MCF 10A (cell line): ENCODE data around the gene GALNT7. TPM values are rescaled to one million over a fixed set of nuclear protein-coding genes. Genes with fewer than 3 reads are reported as not detected.

Source experiments
- BruUV-seq: library from RNA; stranded (reverse); fragments of 400-500 nt; replicated peaks from 2 replicates; lab custom pipeline; 2021; lab: Mats Ljungman, UMichigan
- CTCF ChIA-PET: fragments of 300-600 bp; sonication (Branson Sonifier 250); formaldehyde crosslinking; extraction: SDS; loops from one replicate; lab custom pipeline; 2021; ENCODE audit warnings: antibody characterized with exemption, inconsistent platforms; lab: Yijun Ruan, JAX
- POLR2A ChIA-PET: fragments of 300-600, 350-650 bp; sonication (Branson Sonifier 250); formaldehyde crosslinking; extraction: SDS; loops from one replicate; lab custom pipeline; 2020; ENCODE audit warnings: antibody characterized with exemption, inconsistent platforms; lab: Yijun Ruan, JAX
- DNase-seq: peaks from one replicate; pipeline ENCODE4 v3.0.0-alpha.2; 2018; ENCODE audit not compliant: unreplicated experiment
- H3K27ac Mint-ChIP-seq: one replicate; pipeline ENCODE4 v1.8.0; 2022; ENCODE audit warnings: mild to moderate bottlenecking, low read depth, mixed read lengths; ENCODE audit not compliant: unreplicated experiment
- H3K27me3 Mint-ChIP-seq: one replicate; pipeline ENCODE4 v1.8.0; 2022; ENCODE audit warnings: mixed read lengths; ENCODE audit not compliant: insufficient read depth, unreplicated experiment
- H3K36me3 Mint-ChIP-seq: one replicate; pipeline ENCODE4 v1.8.0; 2022; ENCODE audit warnings: mild to moderate bottlenecking, moderate library complexity, mixed read lengths; ENCODE audit not compliant: insufficient read depth, unreplicated experiment
- H3K4me1 Mint-ChIP-seq: one replicate; pipeline ENCODE4 v1.8.0; 2022; ENCODE audit warnings: mixed read lengths; ENCODE audit not compliant: insufficient read depth, unreplicated experiment
- H3K4me3 Mint-ChIP-seq: one replicate; pipeline ENCODE4 v1.8.0; 2022; ENCODE audit warnings: mild to moderate bottlenecking, moderate library complexity, mixed read lengths; ENCODE audit not compliant: unreplicated experiment
- H3K9me3 Mint-ChIP-seq: one replicate; pipeline ENCODE4 v1.8.0; 2022; ENCODE audit warnings: mixed read lengths; ENCODE audit not compliant: unreplicated experiment
- CTCF ChIP-seq: fragments of 200-600 bp; IDR thresholded peaks from one replicate; pipeline ENCODE4 v1.8.0; 2022; ENCODE audit warnings: antibody characterized with exemption, mild to moderate bottlenecking; ENCODE audit not compliant: unreplicated experiment
- intact Hi-C: fragments of 100-400 bp; cut with micrococcal nuclease; formaldehyde crosslinking; loops from 2 replicates; pipeline ENCODE4 v1.14.1; 2022
- total RNA-seq: library from RNA; stranded (reverse); gene quantifications from 2 replicates; pipeline ENCODE4 v1.2.3, GENCODE V29; 2022

Gene GALNT7
- total RNA-seq, 1 experiment from 2014 or later = 13.7 TPM

GRCh38 chr4:173272314-173272713 is 103.7 kb downstream of the GALNT7 start:
- Mint-ChIP-seq H3K27me3 (no peaks in the 10 kb centered on the region), H3K9me3 (no peaks in the 10 kb centered on the region), H3K36me3 (no peaks in the 10 kb centered on the region), H3K4me1 (peaks cover 10% of the 10 kb centered on the region), H3K27ac (no peak overlapping the region), H3K4me3 (no peak overlapping the region)
- ChIA-PET POLR2A (no interaction called here), CTCF (no interaction called here)
- TF ChIP-seq CTCF = no peak
- no TSS peak for BruUV-seq
- DNase-seq = no peak
- intact Hi-C loops = no loop called here

- no peaks in the 10 kb centered on the region for H3K9me3 Mint-ChIP-seq
- no peak overlapping the region for H3K27ac Mint-ChIP-seq
- no TSS peak for BruUV-seq
- ChIA-PET POLR2A (no interaction called here), CTCF (no interaction called here)
- H3K4me1 Mint-ChIP-seq = peaks cover 10% of the 10 kb centered on the region
- no peaks in the 10 kb centered on the region for H3K36me3 Mint-ChIP-seq
- no peak overlapping the region for H3K4me3 Mint-ChIP-seq
- TF ChIP-seq CTCF = no peak
- DNase-seq = peak; percentile 57
- no peaks in the 10 kb centered on the region for H3K27me3 Mint-ChIP-seq
- intact Hi-C loops = no loop called here
Measured at GRCh38 chr4:173272996-173273395, 104.4 kb downstream of the GALNT7 start.

- BruUV-seq = no TSS peak
- H3K27me3 Mint-ChIP-seq = no peaks in the 10 kb centered on the region
- peaks cover 10% of the 10 kb centered on the region for H3K4me1 Mint-ChIP-seq
- TF ChIP-seq CTCF = no peak
- intact Hi-C loops = no loop called here
- CTCF ChIA-PET = interaction anchor here (0.7 to 1.3 kb wide), 5 partner anchors 9 to 1414 kb away, joined by 3 to 4 read pairs (median 3); no protein-coding TSS in a partner anchor
- H3K4me3 Mint-ChIP-seq = no peak overlapping the region
- POLR2A ChIA-PET = no interaction called here
- no peak for DNase-seq
- no peak overlapping the region for H3K27ac Mint-ChIP-seq
- no peaks in the 10 kb centered on the region for H3K9me3 Mint-ChIP-seq
- H3K36me3 Mint-ChIP-seq = peaks cover 4% of the 10 kb centered on the region
Measured at GRCh38 chr4:173273941-173274340, 105.3 kb downstream of the GALNT7 start.

- BruUV-seq = no TSS peak
- TF ChIP-seq CTCF = no peak
- DNase-seq = no peak
- peaks cover 10% of the 10 kb centered on the region for H3K4me1 Mint-ChIP-seq
- no peak overlapping the region for H3K4me3 Mint-ChIP-seq
- H3K27me3 Mint-ChIP-seq = no peaks in the 10 kb centered on the region
- POLR2A ChIA-PET = no interaction called here
- intact Hi-C loops = no loop called here
- peaks cover 6% of the 10 kb centered on the region for H3K36me3 Mint-ChIP-seq
- no peaks in the 10 kb centered on the region for H3K9me3 Mint-ChIP-seq
- H3K27ac Mint-ChIP-seq = no peak overlapping the region
- CTCF ChIA-PET = interaction anchor here (1.3 kb wide), 1 partner anchor 27 kb away, joined by 3 read pairs; no protein-coding TSS in a partner anchor
Measured at GRCh38 chr4:173274744-173275143, 106.1 kb downstream of the GALNT7 start.
